KG1 (cell line): ENCODE results near the gene SLC37A1.

Experiments
- DNase-seq: peaks from one replicate; lab custom pipeline; 2025; lab: John Stamatoyannopoulos, UW

SLC37A1 gene

GRCh38 chr21:42479582-42479981 is 34.1 kb upstream of the SLC37A1 start:
- DNase-seq, result no peak

- DNase-seq, result no peak
Observed at GRCh38 chr21:42480736-42481135, 32.9 kb upstream of the SLC37A1 start.

- DNase-seq, result no peak
Observed at GRCh38 chr21:42481169-42481568, 32.5 kb upstream of the SLC37A1 start.

- DNase-seq, result no peak
Observed at GRCh38 chr21:42484966-42485365, 28.7 kb upstream of the SLC37A1 start.

- DNase-seq, result no peak
Observed at GRCh38 chr21:42486072-42486471, 27.6 kb upstream of the SLC37A1 start.

GRCh38 chr21:42486531-42486930 is 27.1 kb upstream of the SLC37A1 start:
- peak; percentile 48 for DNase-seq

GRCh38 chr21:42489006-42489563 is 24.6 kb upstream of the SLC37A1 start:
- no peak for DNase-seq

- DNase-seq, result no peak
Observed at GRCh38 chr21:42489991-42490390, 23.7 kb upstream of the SLC37A1 start.

GRCh38 chr21:42490720-42491119 is 22.9 kb upstream of the SLC37A1 start:
- DNase-seq, result no peak

- no peak for DNase-seq
Observed at GRCh38 chr21:42491328-42491727, 22.3 kb upstream of the SLC37A1 start.

GRCh38 chr21:42492201-42492600 is 21.5 kb upstream of the SLC37A1 start:
- no peak for DNase-seq

GRCh38 chr21:42493109-42494060 is 20.3 kb upstream of the SLC37A1 start:
- DNase-seq, result no peak

GRCh38 chr21:42495027-42495426 is 18.6 kb upstream of the SLC37A1 start:
- DNase-seq, result no peak

GRCh38 chr21:42495765-42496119 is 17.9 kb upstream of the SLC37A1 start:
- DNase-seq, result no peak

- peak; percentile 94 for DNase-seq
Observed at GRCh38 chr21:42496120-42496838, 17.4 kb upstream of the SLC37A1 start, which contains the start of gene RSPH1. TSS of gene RSPH1 (minus strand) at chr21:42496224. CDS start at chr21:42496186, 38 bp downstream.

GRCh38 chr21:42496839-42497202 is 16.8 kb upstream of the SLC37A1 start:
- DNase-seq, result no peak

GRCh38 chr21:42498012-42498411 is 15.6 kb upstream of the SLC37A1 start:
- DNase-seq, result no peak

- DNase-seq, result no peak
Observed at GRCh38 chr21:42499444-42500112, 14.1 kb upstream of the SLC37A1 start.

GRCh38 chr21:42500225-42500624 is 13.4 kb upstream of the SLC37A1 start:
- DNase-seq, result no peak

- DNase-seq, result no peak
Observed at GRCh38 chr21:42500736-42501135, 12.9 kb upstream of the SLC37A1 start.

GRCh38 chr21:42503711-42504110 is 9.9 kb upstream of the SLC37A1 start:
- DNase-seq, result peak; percentile 73

- no peak for DNase-seq
Observed at GRCh38 chr21:42505090-42505726, 8.4 kb upstream of the SLC37A1 start.
